Measurements from ENCODE around the gene SH3RF3. TPM values are rescaled to one million over a fixed set of nuclear protein-coding genes. Genes with fewer than 3 reads are reported as not detected.

SH3RF3 gene
- total RNA-seq, 1 experiment from 2014 or later, result not detected

DNA sequence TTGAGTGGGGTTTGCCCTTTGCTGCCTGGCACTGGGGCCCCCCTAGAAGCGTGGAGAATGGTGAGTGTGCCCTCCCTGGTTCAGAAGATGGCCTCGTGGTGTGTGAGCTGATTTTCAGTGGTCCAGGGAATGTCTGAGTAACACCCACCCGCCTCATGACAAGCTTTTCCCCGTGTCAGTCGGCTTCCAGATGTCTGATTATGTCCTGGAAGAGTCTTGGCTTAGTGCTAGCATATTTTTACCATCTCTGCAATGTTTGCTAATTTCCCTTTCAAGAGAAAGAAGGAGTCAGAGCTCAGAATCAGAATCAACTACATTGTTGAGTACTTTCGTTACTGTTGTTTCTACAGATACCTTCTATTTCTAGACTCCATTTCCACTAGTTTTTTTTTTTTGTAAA is 270.1 kb downstream of the SH3RF3 start:
- H3K9ac ChIP-seq (ENCODE audit: low read length), result no peak overlapping the region
- H3K4me3 ChIP-seq (replicated peaks in 1 of 2; ENCODE audit: low read depth in 1 of 2, low read length in 2 of 2), result no peak overlapping the region
- H3K9me2 ChIP-seq (ENCODE audit: insufficient read depth), result no peaks in the 10 kb centered on the region
- intact Hi-C loops (cut with micrococcal nuclease), result no loop called here
- no peaks in the 10 kb centered on the region for H3K9me3 ChIP-seq (ENCODE audit: control insufficient read depth in 1 of 2, insufficient read depth in 1 of 2, low read depth in 1 of 2, low read length in 2 of 2)
- H4K20me1 ChIP-seq (ENCODE audit: insufficient read depth), result no peaks in the 10 kb centered on the region
- no peaks in the 10 kb centered on the region; the same call in 1 of the 2 replicates for H3K27me3 ChIP-seq (ENCODE audit: insufficient read depth, low read length)
- no peaks in the 10 kb centered on the region for H3K36me3 ChIP-seq (ENCODE audit: control insufficient read depth in 1 of 2, insufficient read depth in 2 of 2, low read length in 2 of 2)
- ATAC-seq (no peak), DNase-seq (ENCODE audit: low read depth, low spot score) (no peak)
- H3K4me2 ChIP-seq (ENCODE audit: low read length), result no peak overlapping the region
- POLR2A ChIA-PET, result no interaction called here
- TF ChIP-seq RAD21 (IDR thresholded peaks at IDR 0.05; ENCODE audit: low read depth) (no peak), CBX3 (IDR thresholded peaks at IDR 0.05; ENCODE audit: low read depth) (no peak), CTCF (IDR thresholded peaks at IDR 0.05 in 2 of 3, conservative IDR thresholded peaks at IDR 0.05 in 1 of 3; ENCODE audit: borderline replicate concordance in 1 of 3, insufficient read depth in 1 of 3, low read depth in 2 of 3, low read length in 2 of 3) (no peak), ATF3 (IDR thresholded peaks at IDR 0.05) (no peak), ZNF274 (IDR thresholded peaks at IDR 0.05; ENCODE audit: low read depth, low read length) (no peak), MAX (IDR thresholded peaks at IDR 0.05) (no peak)
- CTCF ChIA-PET, result no interaction called here
- H3K27ac ChIP-seq (ENCODE audit: low read depth, low read length), result no peak overlapping the region
- no peaks in the 10 kb centered on the region for H3K79me2 ChIP-seq (ENCODE audit: insufficient read depth, low read length)
- RAD21 ChIA-PET (ENCODE audit: low non-redundant PET in 1 of 2, low total read pairs in 2 of 2, uncharacterized antibody in 2 of 2, unreplicated experiment in 2 of 2), result no interaction called here
- no peak overlapping the region for H2AFZ ChIP-seq (ENCODE audit: low read depth, low read length, poor library complexity, severe bottlenecking)
- BruUV-seq (replicated peaks), result no TSS peak
- no peaks in the 10 kb centered on the region for H3K4me1 ChIP-seq (ENCODE audit: control insufficient read depth in 1 of 2, insufficient read depth in 2 of 2, low read length in 2 of 2)

DNA sequence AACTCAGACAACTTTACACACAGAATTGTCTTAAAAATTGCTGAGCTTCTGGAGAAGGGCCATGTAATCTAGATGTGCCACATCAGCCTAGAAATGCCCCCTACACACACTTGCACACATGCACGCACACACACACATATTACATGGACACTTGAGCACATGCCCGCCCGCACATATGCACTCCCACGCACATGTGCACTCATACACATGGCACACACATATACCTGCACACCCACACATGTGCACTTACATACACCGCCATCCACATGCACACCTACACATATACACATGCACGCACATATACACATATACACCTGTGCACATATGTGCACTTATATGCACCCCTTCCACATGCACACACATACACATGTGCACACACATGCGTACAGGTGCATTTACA is 271.1 kb downstream of the SH3RF3 start:
- RAD21 ChIA-PET (ENCODE audit: low non-redundant PET in 1 of 2, low total read pairs in 2 of 2, uncharacterized antibody in 2 of 2, unreplicated experiment in 2 of 2), result no interaction called here
- no TSS peak for BruUV-seq (replicated peaks)
- Histone ChIP-seq H3K9me2 (ENCODE audit: insufficient read depth) (no peaks in the 10 kb centered on the region), H3K4me1 (ENCODE audit: control insufficient read depth in 1 of 2, insufficient read depth in 2 of 2, low read length in 2 of 2) (no peaks in the 10 kb centered on the region), H4K20me1 (ENCODE audit: insufficient read depth) (no peaks in the 10 kb centered on the region), H3K4me2 (ENCODE audit: low read length) (no peak overlapping the region), H3K27ac (ENCODE audit: low read depth, low read length) (no peak overlapping the region), H3K9me3 (ENCODE audit: control insufficient read depth in 1 of 2, insufficient read depth in 1 of 2, low read depth in 1 of 2, low read length in 2 of 2) (no peaks in the 10 kb centered on the region), H3K27me3 (ENCODE audit: insufficient read depth, low read length) (no peaks in the 10 kb centered on the region), H3K36me3 (ENCODE audit: control insufficient read depth in 1 of 2, insufficient read depth in 2 of 2, low read length in 2 of 2) (no peaks in the 10 kb centered on the region), H3K79me2 (ENCODE audit: insufficient read depth, low read length) (no peaks in the 10 kb centered on the region), H3K4me3 (replicated peaks in 1 of 2; ENCODE audit: low read depth in 1 of 2, low read length in 2 of 2) (no peak overlapping the region), H3K9ac (ENCODE audit: low read length) (no peak overlapping the region), H2AFZ (ENCODE audit: low read depth, low read length, poor library complexity, severe bottlenecking) (no peak overlapping the region)
- intact Hi-C loops (cut with micrococcal nuclease), result no loop called here
- POLR2A ChIA-PET, result no interaction called here
- ATAC-seq, result no peak
- no peak for DNase-seq (ENCODE audit: low read depth, low spot score)
- CTCF ChIA-PET, result no interaction called here
- TF ChIP-seq ATF3 (IDR thresholded peaks at IDR 0.05) (no peak), ZNF274 (IDR thresholded peaks at IDR 0.05; ENCODE audit: low read depth, low read length) (no peak), ZFX (IDR thresholded peaks at IDR 0.05) (no peak), EGR1 (IDR thresholded peaks at IDR 0.05; ENCODE audit: low read depth) (no peak), YY1 (IDR thresholded peaks at IDR 0.05; ENCODE audit: extremely low read depth, insufficient replicate concordance, low read depth, low read length) (no peak), EZH2phosphoT487 (IDR thresholded peaks at IDR 0.05; ENCODE audit: borderline replicate concordance) (no peak), REST (IDR thresholded peaks at IDR 0.05; ENCODE audit: low read depth) (no peak)

Data from HCT116 (cell line).